ENCODE measurements around the gene CSN1S1.

CSN1S1 gene

GRCh38 chr4:69991016-69991415, 60.1 kb downstream of the CSN1S1 start:
- no peak for DNase-seq (ENCODE audit: low read depth)

GRCh38 chr4:69994782-69995181, 63.9 kb downstream of the CSN1S1 start:
- no peak for DNase-seq (ENCODE audit: low read depth)

GRCh38 chr4:69995526-69996016, 64.7 kb downstream of the CSN1S1 start, which contains the start of gene STATH:
STATH (plus strand) TSS chr4:69995966; CDS start chr4:69998438, 2,472 bp downstream.
- DNase-seq (ENCODE audit: low read depth), result no peak

Data from activated T-cell treated with anti-CD3 and anti-CD28 coated beads for 24 hours (primary cell).